Measurements from ENCODE around the gene CFAP221.

DNA sequence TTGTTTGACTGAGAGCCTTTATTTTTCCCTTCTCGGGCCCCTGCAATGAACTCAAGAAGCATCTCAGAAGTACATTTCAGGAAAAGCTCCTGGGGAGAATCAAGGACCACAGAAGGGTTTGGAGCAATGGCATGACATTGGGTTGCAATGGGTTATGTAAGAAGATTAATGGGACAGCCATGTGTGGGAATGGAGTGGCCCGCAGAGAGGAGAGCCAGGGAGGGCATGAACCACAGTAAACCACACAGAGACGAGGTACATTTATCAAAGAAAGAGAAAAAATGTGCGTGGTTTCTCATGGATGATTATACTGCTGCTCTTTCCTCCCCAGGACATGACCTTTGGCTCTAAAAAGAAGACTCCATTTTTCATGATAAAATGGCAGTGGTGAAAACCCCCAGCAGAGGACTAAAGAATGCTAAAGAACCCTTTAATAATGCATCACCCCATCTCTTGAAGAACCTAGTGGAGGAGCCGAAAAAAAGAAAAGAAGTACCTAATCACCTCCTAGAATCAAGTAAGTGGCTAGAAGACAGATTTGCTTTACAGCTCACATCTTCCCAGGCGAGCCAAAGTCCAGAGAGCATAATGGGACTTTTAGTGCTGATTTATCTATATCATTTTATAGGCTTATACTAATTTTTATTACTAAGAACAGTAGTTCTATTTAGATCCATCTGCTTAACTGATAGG is 1.7 kb downstream of the CFAP221 start:
- TF ChIP-seq, protein P1, sequence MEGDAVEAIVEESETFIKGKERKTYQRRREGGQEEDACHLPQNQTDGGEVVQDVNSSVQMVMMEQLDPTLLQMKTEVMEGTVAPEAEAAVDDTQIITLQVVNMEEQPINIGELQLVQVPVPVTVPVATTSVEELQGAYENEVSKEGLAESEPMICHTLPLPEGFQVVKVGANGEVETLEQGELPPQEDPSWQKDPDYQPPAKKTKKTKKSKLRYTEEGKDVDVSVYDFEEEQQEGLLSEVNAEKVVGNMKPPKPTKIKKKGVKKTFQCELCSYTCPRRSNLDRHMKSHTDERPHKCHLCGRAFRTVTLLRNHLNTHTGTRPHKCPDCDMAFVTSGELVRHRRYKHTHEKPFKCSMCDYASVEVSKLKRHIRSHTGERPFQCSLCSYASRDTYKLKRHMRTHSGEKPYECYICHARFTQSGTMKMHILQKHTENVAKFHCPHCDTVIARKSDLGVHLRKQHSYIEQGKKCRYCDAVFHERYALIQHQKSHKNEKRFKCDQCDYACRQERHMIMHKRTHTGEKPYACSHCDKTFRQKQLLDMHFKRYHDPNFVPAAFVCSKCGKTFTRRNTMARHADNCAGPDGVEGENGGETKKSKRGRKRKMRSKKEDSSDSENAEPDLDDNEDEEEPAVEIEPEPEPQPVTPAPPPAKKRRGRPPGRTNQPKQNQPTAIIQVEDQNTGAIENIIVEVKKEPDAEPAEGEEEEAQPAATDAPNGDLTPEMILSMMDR (IDR thresholded peaks at IDR 0.05; ENCODE audit: low read length) = no peak
- TF ChIP-seq EZH2 (optimal IDR thresholded peaks at IDR 0.05; ENCODE audit: low read depth, low read length) (no peak), EZH2phosphoT487 (IDR thresholded peaks at IDR 0.05; ENCODE audit: low read length) (no peak)
